Coronary artery (tissue), 2 donors: ENCODE measurements around the gene GTPBP1.

ENCODE experiments used
- DNase-seq: peaks from one replicate; pipeline ENCODE4 v3.0.0-alpha.2; 2017; ENCODE audit warnings: low spot score
- H3K27ac ChIP-seq, 2 donors: fragments of 200-600 bp; sonication (generic); one replicate each; pipeline ENCODE4 v1.5.1; 2016 to 2019
- H3K4me3 ChIP-seq: fragments of 200-600 bp; sonication (generic); 2 replicates; pipeline ENCODE4 v1.5.1; 2016; ENCODE audit warnings: mild to moderate bottlenecking, moderate library complexity
- TF ChIP-seq, protein P1 (sequence below): fragments of 200-600 bp; sonication (generic); IDR thresholded peaks from one replicate; pipeline ENCODE4 v1.5.1; 2019; ENCODE audit warnings: antibody characterized with exemption

The GTPBP1 gene

DNA sequence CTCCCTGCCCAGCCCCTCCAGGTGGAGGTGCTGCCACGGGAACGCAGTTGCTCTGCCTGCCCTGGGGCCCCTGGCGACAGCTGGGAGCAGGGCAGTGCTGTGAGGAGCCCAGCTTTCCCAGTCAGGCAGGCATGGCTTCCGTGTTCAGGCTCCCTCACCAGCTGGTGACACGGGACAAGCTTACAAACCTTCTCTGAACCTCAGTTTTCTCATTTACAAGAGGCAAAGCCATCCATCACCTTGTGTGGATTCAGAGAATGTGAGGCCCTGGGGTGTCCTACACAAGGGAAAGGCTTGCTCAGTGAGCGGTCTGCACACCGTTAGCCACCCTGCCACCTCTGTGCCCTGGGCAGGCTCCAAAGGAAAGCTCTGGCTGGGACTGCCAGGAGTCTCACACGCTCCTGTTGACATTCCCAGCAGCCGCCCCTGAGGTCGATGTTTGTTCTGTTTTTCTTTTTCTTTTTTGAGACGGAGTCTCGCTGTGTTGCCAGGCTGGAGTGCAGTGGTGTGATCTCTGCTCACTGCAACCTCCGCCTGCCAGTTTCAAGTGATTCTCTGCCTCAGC is 26.6 kb downstream of the GTPBP1 start:
- no peak overlapping the region for H3K4me3 ChIP-seq
- TF ChIP-seq, protein P1, sequence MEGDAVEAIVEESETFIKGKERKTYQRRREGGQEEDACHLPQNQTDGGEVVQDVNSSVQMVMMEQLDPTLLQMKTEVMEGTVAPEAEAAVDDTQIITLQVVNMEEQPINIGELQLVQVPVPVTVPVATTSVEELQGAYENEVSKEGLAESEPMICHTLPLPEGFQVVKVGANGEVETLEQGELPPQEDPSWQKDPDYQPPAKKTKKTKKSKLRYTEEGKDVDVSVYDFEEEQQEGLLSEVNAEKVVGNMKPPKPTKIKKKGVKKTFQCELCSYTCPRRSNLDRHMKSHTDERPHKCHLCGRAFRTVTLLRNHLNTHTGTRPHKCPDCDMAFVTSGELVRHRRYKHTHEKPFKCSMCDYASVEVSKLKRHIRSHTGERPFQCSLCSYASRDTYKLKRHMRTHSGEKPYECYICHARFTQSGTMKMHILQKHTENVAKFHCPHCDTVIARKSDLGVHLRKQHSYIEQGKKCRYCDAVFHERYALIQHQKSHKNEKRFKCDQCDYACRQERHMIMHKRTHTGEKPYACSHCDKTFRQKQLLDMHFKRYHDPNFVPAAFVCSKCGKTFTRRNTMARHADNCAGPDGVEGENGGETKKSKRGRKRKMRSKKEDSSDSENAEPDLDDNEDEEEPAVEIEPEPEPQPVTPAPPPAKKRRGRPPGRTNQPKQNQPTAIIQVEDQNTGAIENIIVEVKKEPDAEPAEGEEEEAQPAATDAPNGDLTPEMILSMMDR: no peak
- peak overlapping the region; percentile 75 to 79 for H3K27ac ChIP-seq
- DNase-seq: no peak

- no peak for DNase-seq
- H3K4me3 ChIP-seq: no peak overlapping the region
- TF ChIP-seq, protein P1: peak; percentile 51
- peak overlapping the region; percentile 75 to 79 for H3K27ac ChIP-seq
These were observed 27.6 kb downstream of the GTPBP1 start for GRCh38 chr22:38733329-38733723.

GRCh38 chr22:38733724-38734381 is 28.1 kb downstream of the GTPBP1 start:
- TF ChIP-seq, protein P1: no peak
- Histone ChIP-seq H3K4me3 (no peak overlapping the region), H3K27ac (peak overlapping the region; percentile 75 to 79)
- no peak for DNase-seq

DNA sequence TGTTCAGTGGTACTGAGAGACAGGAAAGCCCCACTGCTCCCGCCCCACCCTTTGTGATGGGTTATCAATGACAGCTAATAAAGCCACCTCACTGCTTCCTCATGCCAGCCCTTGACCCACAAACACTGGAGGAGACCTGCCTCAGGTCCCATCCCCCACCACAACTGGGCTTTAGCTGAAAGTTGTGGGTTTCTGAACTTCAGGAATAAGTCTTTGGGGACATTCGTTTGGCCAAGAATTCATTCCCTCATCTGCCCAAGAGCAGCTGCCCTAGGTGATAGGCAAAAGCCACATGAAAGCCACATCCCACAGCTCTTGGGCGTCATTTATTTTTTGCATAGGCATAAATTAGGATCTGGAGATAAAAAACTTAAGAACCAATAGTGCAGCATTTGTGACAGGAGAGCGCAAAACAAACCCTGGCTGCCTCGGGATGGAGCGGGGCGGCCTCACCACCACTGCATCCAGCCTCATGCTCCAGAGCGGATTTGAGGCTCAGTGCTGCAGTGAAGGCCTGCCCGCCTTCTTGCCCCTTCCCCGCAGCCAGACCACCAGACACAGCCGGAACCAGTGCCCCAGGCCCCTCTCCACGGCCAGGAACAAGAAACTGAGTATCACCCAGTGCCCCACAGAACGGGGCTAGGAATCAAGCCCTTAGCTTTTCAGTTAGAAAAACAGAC is 28.8 kb downstream of the GTPBP1 start:
- no peak for DNase-seq
- TF ChIP-seq, protein P1: no peak
- no peak overlapping the region for H3K4me3 ChIP-seq
- H3K27ac ChIP-seq: peak overlapping the region; percentile 75 to 79

GRCh38 chr22:38735126-38735464 is 29.4 kb downstream of the GTPBP1 start:
- no peak for DNase-seq
- Histone ChIP-seq H3K4me3 (no peak overlapping the region), H3K27ac (no peak overlapping the region)
- TF ChIP-seq, protein P1: no peak

DNA sequence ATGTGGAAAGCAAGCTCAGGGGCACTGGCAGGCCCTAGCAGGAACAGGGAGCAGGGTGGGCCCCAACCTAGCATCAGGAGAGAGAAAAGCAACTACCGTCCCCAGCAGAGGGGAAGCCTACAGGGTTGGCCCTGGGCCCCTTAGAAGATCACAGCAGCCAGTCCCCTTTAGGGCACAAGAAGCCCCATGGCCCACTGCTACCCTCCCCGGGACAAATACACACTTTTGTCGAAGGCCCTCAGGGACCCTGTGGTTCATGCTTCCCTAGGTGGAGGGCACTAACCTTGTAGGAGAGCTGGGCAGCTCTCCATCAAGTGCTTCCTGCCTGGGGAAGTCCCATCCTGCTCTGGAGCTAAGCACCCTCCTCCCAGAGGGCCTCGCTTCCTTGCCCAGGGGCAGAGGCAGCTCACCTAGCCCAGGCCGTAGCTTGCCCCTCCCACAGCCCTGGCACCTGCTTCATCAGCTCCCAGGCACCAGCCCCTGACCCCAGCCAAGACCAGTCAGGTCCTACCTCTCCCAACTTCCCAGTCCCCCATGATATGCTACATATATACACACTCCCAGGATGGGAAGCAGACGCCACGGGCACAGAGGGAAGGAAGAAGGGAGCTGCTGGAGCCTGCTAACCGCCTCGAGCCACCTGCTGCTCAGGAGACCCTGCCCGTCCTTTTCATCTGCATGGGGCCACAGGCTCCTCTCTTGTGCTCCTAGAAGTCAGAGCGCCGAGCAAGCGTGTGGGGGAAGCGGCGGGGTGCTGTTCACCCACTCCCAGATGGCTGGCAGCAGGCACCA is 29.9 kb downstream of the GTPBP1 start:
- TF ChIP-seq, protein P1: no peak

More for the DNA sequence above, 29.9 kb downstream of the GTPBP1 start:
- H3K4me3 ChIP-seq: no peak overlapping the region
- H3K27ac ChIP-seq: peak overlapping the region in 1 of 2 donors; percentile 16
- DNase-seq: no peak
